WTC11 (cell line): ENCODE measurements around the gene TRABD. TPM values are rescaled to one million over a fixed set of nuclear protein-coding genes. Genes with fewer than 3 reads are reported as not detected.

Source experiments
- ATAC-seq: fragments of 200-7000 bp; cut with Tn5 transposase; 2 replicates; pipeline ENCODE4 v1.10.0; 2021; ENCODE audit warnings: mild to moderate bottlenecking, moderate library complexity
- CTCF ChIA-PET: fragments of 300-600 bp; sonication (Branson Sonifier 250); formaldehyde crosslinking; loops from one replicate; lab custom pipeline; 2021; ENCODE audit warnings: antibody characterized with exemption; lab: Charles Lee
- POLR2A ChIA-PET: fragments of 350-600 bp; sonication (Branson Sonifier 250); formaldehyde crosslinking; loops from one replicate; lab custom pipeline; 2021; ENCODE audit warnings: antibody characterized with exemption; lab: Charles Lee
- DNase-seq: peaks from one replicate; pipeline ENCODE4 v3.0.0; 2021; ENCODE audit warnings: low spot score
- H3K27ac Mint-ChIP-seq: 2 replicates; pipeline ENCODE4 v1.8.0; 2021; ENCODE audit warnings: mixed read lengths
- H3K27me3 Mint-ChIP-seq: 2 replicates; pipeline ENCODE4 v1.8.0; 2021; ENCODE audit warnings: low read depth, mild to moderate bottlenecking, moderate library complexity, mixed read lengths
- H3K36me3 Mint-ChIP-seq: 2 replicates; pipeline ENCODE4 v1.8.0; 2021; ENCODE audit warnings: mixed read lengths
- H3K4me1 Mint-ChIP-seq: 2 replicates; pipeline ENCODE4 v1.8.0; 2022; ENCODE audit warnings: mixed read lengths
- H3K4me3 Mint-ChIP-seq: 2 replicates; pipeline ENCODE4 v1.8.0; 2021; ENCODE audit warnings: mild to moderate bottlenecking, moderate library complexity, mixed read lengths
- H3K9me3 Mint-ChIP-seq: 2 replicates; pipeline ENCODE4 v1.8.0; 2021; ENCODE audit warnings: mixed read lengths
- ESRRA ChIP-seq: sonication (generic); formaldehyde crosslinking; IDR thresholded peaks from 2 replicates; pipeline ENCODE4 v1.8.1; 2022; ENCODE audit warnings: mild to moderate bottlenecking, missing genetic modification reagents, borderline replicate concordance
- FOXP4 ChIP-seq: sonication (generic); formaldehyde crosslinking; IDR thresholded peaks from 2 replicates; pipeline ENCODE4 v1.8.0; 2022; ENCODE audit warnings: mild to moderate bottlenecking, missing genetic modification reagents
- MXD4 ChIP-seq: fragments of 250-450 bp; sonication (Bioruptor Pico); IDR thresholded peaks from 2 replicates; pipeline ENCODE4 v1.8.0; 2021; ENCODE audit warnings: mild to moderate bottlenecking, moderate library complexity, borderline replicate concordance
- NFATC4 ChIP-seq: fragments of 250-450 bp; sonication (Bioruptor Pico); IDR thresholded peaks from 2 replicates; pipeline ENCODE4 v1.9.0; 2021; ENCODE audit warnings: mild to moderate bottlenecking
- OVOL2 ChIP-seq: fragments of 250-450 bp; sonication (Bioruptor Pico); IDR thresholded peaks from 2 replicates; pipeline ENCODE4 v1.9.0; 2021; ENCODE audit warnings: mild to moderate bottlenecking, borderline replicate concordance
- ZBTB21 ChIP-seq: sonication (generic); formaldehyde crosslinking; IDR thresholded peaks from 2 replicates; pipeline ENCODE4 v1.8.1; 2023; ENCODE audit warnings: mild to moderate bottlenecking, missing genetic modification reagents, borderline replicate concordance
- ZNF425 ChIP-seq: fragments of 250-450 bp; sonication (Bioruptor Pico); conservative IDR thresholded peaks from 2 replicates; pipeline ENCODE4 v1.9.0; 2021; ENCODE audit warnings: mild to moderate bottlenecking
- ZNF532 ChIP-seq: fragments of 250-450 bp; sonication (Bioruptor Pico); IDR thresholded peaks from 2 replicates; pipeline ENCODE4 v1.9.0; 2021; ENCODE audit warnings: mild to moderate bottlenecking, borderline replicate concordance
- total RNA-seq: library from RNA; stranded (reverse); gene quantifications from 3 replicates; pipeline ENCODE4 v1.2.3, GENCODE V29; 2021

Gene TRABD
- total RNA-seq, 1 experiment from 2014 or later = 90.4 TPM

- TF ChIP-seq ZNF425 (CRISPR knock-in tag) = no peak
- TF ChIP-seq MXD4 = no peak
- TF ChIP-seq ZNF532 (CRISPR knock-in tag) = no peak
- no peak for TF ChIP-seq ZBTB21 (CRISPR knock-in tag)
- no peak for TF ChIP-seq ESRRA (CRISPR knock-in tag)
- no peaks in the 10 kb centered on the region for H3K36me3 Mint-ChIP-seq
- no peaks in the 10 kb centered on the region for H3K9me3 Mint-ChIP-seq
- peaks cover 6% of the 10 kb centered on the region for H3K4me1 Mint-ChIP-seq
- no peak overlapping the region; the same call in 1 of the 2 replicates for H3K4me3 Mint-ChIP-seq
- ChIA-PET POLR2A (no interaction called here), CTCF (interaction anchor here (1.2 to 1.6 kb wide), 4 partner anchors 23 to 416 kb away, joined by 4 to 5 read pairs (median 5); no protein-coding TSS in a partner anchor)
- ATAC-seq (no peak), DNase-seq (no peak)
- H3K27me3 Mint-ChIP-seq = no peaks in the 10 kb centered on the region; the same call in 1 of the 2 replicates
- H3K27ac Mint-ChIP-seq = no peak overlapping the region
These were observed 2.4 kb upstream of the TRABD start for GRCh38 chr22:50183141-50183971.

- Mint-ChIP-seq H3K9me3 (no peaks in the 10 kb centered on the region), H3K27me3 (no peaks in the 10 kb centered on the region; the same call in 1 of the 2 replicates), H3K36me3 (no peaks in the 10 kb centered on the region)
- ATAC-seq = peak; percentile 23
- POLR2A ChIA-PET = no interaction called here
- no peak for TF ChIP-seq OVOL2 (CRISPR knock-in tag)
- 0 out of 2 replicates have a peak, but pooled peaks have one; percentile 25 for TF ChIP-seq FOXP4 (CRISPR knock-in tag)
- TF ChIP-seq, all 79 proteins: peak for 1
- peak overlapping the region; percentile 78 for H3K4me3 Mint-ChIP-seq
- no peak overlapping the region for H3K27ac Mint-ChIP-seq
- CTCF ChIA-PET = interaction anchor here (0.8 to 1.6 kb wide), 8 partner anchors 10 to 417 kb away, joined by 3 to 5 read pairs (median 4); no protein-coding TSS in a partner anchor
- H3K4me1 Mint-ChIP-seq = peaks cover 7% of the 10 kb centered on the region
- DNase-seq = peak; percentile 50
These were observed 1.5 kb upstream of the TRABD start for GRCh38 chr22:50184004-50184901.

- Mint-ChIP-seq H3K4me1 (peaks cover 14% of the 10 kb centered on the region), H3K36me3 (no peaks in the 10 kb centered on the region), H3K9me3 (no peaks in the 10 kb centered on the region), H3K27ac (no peak overlapping the region), H3K4me3 (peak overlapping the region; percentile 81), H3K27me3 (no peaks in the 10 kb centered on the region; the same call in 1 of the 2 replicates)
- POLR2A ChIA-PET = no interaction called here
- DNase-seq (no peak), ATAC-seq (peak; percentile 5)
- TF ChIP-seq NFATC4 (CRISPR knock-in tag) (no peak), FOXP4 (CRISPR knock-in tag) (0 out of 2 replicates have a peak, but pooled peaks have one; percentile 0)
- CTCF ChIA-PET = interaction anchor here (0.8 to 1.6 kb wide), 8 partner anchors 11 to 418 kb away, joined by 3 to 5 read pairs (median 4); no protein-coding TSS in a partner anchor
These were observed 775 bp upstream of the TRABD start for GRCh38 chr22:50184902-50185374.
